GM12874 (cell line): ENCODE measurements around the gene TRMT10B.

Experiments
- CTCF ChIP-seq: IDR thresholded peaks from 2 replicates; pipeline ENCODE4 v1.5.1; 2011; ENCODE audit warnings: low read depth, mild to moderate bottlenecking, control low read depth, low read length, moderate library complexity; ENCODE audit not compliant: insufficient read depth

Gene TRMT10B

GRCh38 chr9:37719526-37719925, 34.1 kb upstream of the TRMT10B start:
- TF ChIP-seq CTCF: no peak

- no peak for TF ChIP-seq CTCF
Observed at GRCh38 chr9:37727013-37727412, 26.6 kb upstream of the TRMT10B start.

- no peak for TF ChIP-seq CTCF
Observed at GRCh38 chr9:37729499-37729898, 24.1 kb upstream of the TRMT10B start.

- TF ChIP-seq CTCF: no peak
Observed at GRCh38 chr9:37730256-37730655, 23.3 kb upstream of the TRMT10B start.

- TF ChIP-seq CTCF: no peak
Observed at GRCh38 chr9:37730839-37731238, 22.8 kb upstream of the TRMT10B start.

GRCh38 chr9:37732086-37732741, 21.4 kb upstream of the TRMT10B start:
- TF ChIP-seq CTCF: no peak

- no peak for TF ChIP-seq CTCF
Observed at GRCh38 chr9:37732952-37733351, 20.7 kb upstream of the TRMT10B start.

- TF ChIP-seq CTCF: no peak
Observed at GRCh38 chr9:37739222-37739621, 14.4 kb upstream of the TRMT10B start.
